CD4-positive, alpha-beta T cell (primary cell): ENCODE data around the gene MEI1. TPM values are rescaled to one million over a fixed set of nuclear protein-coding genes. Genes with fewer than 3 reads are reported as not detected.

Experiments
- ATAC-seq: fragments of 200-7000 bp; cut with Tn5 transposase; one replicate; pipeline ENCODE4 v1.10.0; 2022; ENCODE audit warnings: mild to moderate bottlenecking; ENCODE audit not compliant: poor library complexity
- CTCF ChIA-PET: fragments of 350-600 bp; sonication (Branson Sonifier 250); formaldehyde crosslinking; loops from one replicate; lab custom pipeline; 2021; ENCODE audit warnings: antibody characterized with exemption, inconsistent platforms; lab: Charles Lee
- POLR2A ChIA-PET: fragments of 350-600 bp; sonication (Branson Sonifier 250); formaldehyde crosslinking; loops from one replicate; lab custom pipeline; 2021; ENCODE audit warnings: antibody characterized with exemption, inconsistent platforms; lab: Charles Lee
- DNase-seq, 14 experiments: peaks; one replicate each; pipeline ENCODE4 v3.0.0-alpha.2; 2013 to 2020; ENCODE audit warnings: mixed read lengths in 2 of 14
- H3K27ac ChIP-seq, 2 donors: one replicate each; pipeline versions ENCODE4 v1.5.1 to v1.7.0; 2013; ENCODE audit warnings: low read length in 2 of 2, low read depth in 1 of 2, mild to moderate bottlenecking in 1 of 2
- H3K27me3 ChIP-seq, 2 experiments: 1 replicate in 1 of 2; 2 replicates in 1 of 2; pipeline versions ENCODE4 v1.6.1 to v1.7.0; 2013; ENCODE audit warnings: low read length in 2 of 2, control low read depth in 1 of 2, mild to moderate bottlenecking in 1 of 2, moderate library complexity in 1 of 2; ENCODE audit not compliant: insufficient read depth in 2 of 2, control insufficient read depth in 1 of 2
- H3K36me3 ChIP-seq: one replicate; pipeline ENCODE4 v1.6.1; 2013; ENCODE audit warnings: low read length, control low read depth; ENCODE audit not compliant: insufficient read depth
- H3K4me1 ChIP-seq: one replicate; pipeline ENCODE4 v1.6.1; 2013; ENCODE audit warnings: low read length, control low read depth; ENCODE audit not compliant: insufficient read depth
- H3K4me3 ChIP-seq: one replicate; pipeline ENCODE4 v1.5.1; 2013; ENCODE audit warnings: mild to moderate bottlenecking, low read length, moderate library complexity
- H3K9me3 ChIP-seq, 2 experiments: 1 replicate in 1 of 2; 2 replicates in 1 of 2; pipeline versions ENCODE4 v1.6.1 to v1.7.0; 2013; ENCODE audit warnings: low read length in 2 of 2, mild to moderate bottlenecking in 2 of 2, control low read depth in 1 of 2, moderate library complexity in 1 of 2; ENCODE audit not compliant: control insufficient read depth in 1 of 2, insufficient read depth in 1 of 2
- H3K27ac Mint-ChIP-seq: one replicate; pipeline ENCODE4 v1.8.0; 2020; ENCODE audit warnings: mixed read lengths
- H3K27me3 Mint-ChIP-seq: one replicate; pipeline ENCODE4 v1.8.0; 2021; ENCODE audit warnings: mixed read lengths
- H3K36me3 Mint-ChIP-seq: one replicate; pipeline ENCODE4 v1.8.0; 2021; ENCODE audit warnings: low read depth, mixed read lengths
- H3K4me1 Mint-ChIP-seq: one replicate; pipeline ENCODE4 v1.8.0; 2021; ENCODE audit warnings: low read depth, mixed read lengths
- H3K4me3 Mint-ChIP-seq: one replicate; pipeline ENCODE4 v1.8.0; 2020; ENCODE audit warnings: mild to moderate bottlenecking, mixed read lengths
- H3K9me3 Mint-ChIP-seq: one replicate; pipeline ENCODE4 v1.8.0; 2020; ENCODE audit warnings: mixed read lengths
- CTCF ChIP-seq: fragments of 200-600 bp; IDR thresholded peaks from one replicate; pipeline ENCODE4 v1.8.0; 2022; ENCODE audit warnings: antibody characterized with exemption, mild to moderate bottlenecking
- intact Hi-C, 2 experiments: fragments of 100-400 bp; cut with DNase I in 1 of 2; cut with micrococcal nuclease in 1 of 2; formaldehyde crosslinking; loops; one replicate each; pipeline versions ENCODE4 v1.15.1 to v1.9.0; 2023 to 2025; cut with DNase I, micrococcal nuclease
- total RNA-seq, 174 experiments: library from RNA in 2 of 174; stranded (reverse) in 2 of 174; gene quantifications; one replicate each; pipeline ENCODE4 v1.2.3 and lab custom pipeline; 2021 to 2026

The MEI1 gene
- total RNA-seq, 2 experiments from 2014 or later: 64.4 to 81.0 TPM

GRCh38 chr22:41780746-41781505 lies 81.6 kb downstream of the MEI1 start:
- intact Hi-C loops: loop anchor here (1.0 to 5.0 kb wide), 4 partner anchors 19 to 92 kb away; partner anchors contain the start of genes CCDC134 (in 2 of the 2), SREBF2 (in 2 of the 2) and SNU13 (in 1 of the 2)
- no peak for TF ChIP-seq CTCF
- H3K36me3 Mint-ChIP-seq: peaks cover 8% of the 10 kb centered on the region
- no peaks in the 10 kb centered on the region for H3K27me3 Mint-ChIP-seq
- CTCF ChIA-PET: interaction anchor here (0.6 to 4.3 kb wide), 9 partner anchors 19 to 310 kb away, joined by 3 to 24 read pairs (median 4); partner anchors contain the start of genes CCDC134, NDUFA6 and SREBF2
- POLR2A ChIA-PET: interaction anchor here (0.6 to 13.9 kb wide), 31 partner anchors 8 to 924 kb away, joined by 3 to 472 read pairs (median 7); partner anchors contain the start of genes CCDC134, CENPM, MEI1 and PMM1
- peak overlapping the region; percentile 69 for H3K4me3 ChIP-seq
- no peaks in the 10 kb centered on the region for H3K9me3 ChIP-seq
- peak overlapping the region; percentile 86 for H3K4me3 Mint-ChIP-seq
- no peaks in the 10 kb centered on the region for H3K27me3 ChIP-seq
- DNase-seq (peak; percentile 78 to 98 (median 88)), ATAC-seq (peak; percentile 91)
- H3K27ac Mint-ChIP-seq: peak overlapping the region; percentile 96
- H3K4me1 Mint-ChIP-seq: peaks cover 54% of the 10 kb centered on the region
- H3K27ac ChIP-seq: peak overlapping the region; percentile 77 to 94
- no peaks in the 10 kb centered on the region for H3K9me3 Mint-ChIP-seq
- H3K4me1 ChIP-seq: peaks cover 57% of the 10 kb centered on the region
- H3K36me3 ChIP-seq: peaks cover 12% of the 10 kb centered on the region

DNA sequence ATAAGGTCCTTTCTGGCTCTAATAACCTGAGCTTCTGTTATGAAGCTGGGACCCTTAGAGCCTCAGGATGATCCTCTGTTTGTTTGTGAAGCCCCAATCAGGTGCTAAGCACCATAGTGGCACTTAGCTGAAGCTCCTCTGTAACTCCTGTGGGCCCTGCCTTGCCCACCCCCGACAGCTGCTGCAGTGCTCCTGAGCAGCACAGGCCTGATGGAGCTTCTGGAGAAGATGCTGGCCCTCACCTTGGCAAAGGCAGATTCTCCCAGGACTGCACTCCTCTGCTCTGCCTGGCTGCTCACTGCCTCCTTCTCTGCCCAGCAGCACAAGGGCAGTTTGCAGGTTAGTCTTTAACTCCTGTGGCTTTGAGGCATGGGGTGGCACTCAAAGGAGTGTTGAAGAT lies 82.2 kb downstream of the MEI1 start:
- peak in 7 of 14 experiments; percentile 3 to 25 (median 7) for DNase-seq
- Mint-ChIP-seq H3K27ac (peak overlapping the region; percentile 96), H3K27me3 (no peaks in the 10 kb centered on the region), H3K36me3 (peaks cover 9% of the 10 kb centered on the region), H3K4me1 (peaks cover 55% of the 10 kb centered on the region), H3K9me3 (no peaks in the 10 kb centered on the region), H3K4me3 (peak overlapping the region; percentile 86)
- Histone ChIP-seq H3K27me3 (no peaks in the 10 kb centered on the region), H3K36me3 (peaks cover 17% of the 10 kb centered on the region), H3K9me3 (no peaks in the 10 kb centered on the region), H3K4me1 (peaks cover 62% of the 10 kb centered on the region), H3K4me3 (peak overlapping the region; percentile 69), H3K27ac (peak overlapping the region; percentile 77 to 94)
- no peak for TF ChIP-seq CTCF
- POLR2A ChIA-PET: interaction anchor here (0.6 to 13.9 kb wide), 27 partner anchors 8 to 925 kb away, joined by 3 to 472 read pairs (median 8); partner anchors contain the start of genes CCDC134, CENPM, MEI1 and PMM1
- intact Hi-C loops: loop anchor here (1.0 to 5.0 kb wide), 4 partner anchors 19 to 93 kb away; partner anchors contain the start of genes CCDC134 (in 2 of the 2), SREBF2 (in 2 of the 2) and SNU13 (in 1 of the 2)
- ATAC-seq: peak; percentile 43
- CTCF ChIA-PET: interaction anchor here (0.6 to 4.3 kb wide), 9 partner anchors 19 to 309 kb away, joined by 3 to 24 read pairs (median 4); partner anchors contain the start of genes CCDC134, NDUFA6 and SREBF2

GRCh38 chr22:41782316-41782715 lies 83.0 kb downstream of the MEI1 start:
- ChIA-PET CTCF (interaction anchor here (0.8 to 4.3 kb wide), 5 partner anchors 18 to 85 kb away, joined by 3 to 24 read pairs (median 5); partner anchors contain the start of gene CCDC134), POLR2A (interaction anchor here (1.0 to 13.9 kb wide), 13 partner anchors 10 to 832 kb away, joined by 3 to 472 read pairs (median 8); partner anchors contain the start of genes CCDC134, MEI1, PMM1 and POLDIP3)
- no peak for TF ChIP-seq CTCF
- Histone ChIP-seq H3K9me3 (no peaks in the 10 kb centered on the region), H3K36me3 (peaks cover 25% of the 10 kb centered on the region), H3K4me3 (peak overlapping the region; percentile 69), H3K4me1 (peaks cover 68% of the 10 kb centered on the region), H3K27me3 (no peaks in the 10 kb centered on the region), H3K27ac (peak overlapping the region; percentile 77 to 94)
- no peak for ATAC-seq
- DNase-seq: peak in 7 of 14 experiments; percentile 8 to 66 (median 42)
- H3K9me3 Mint-ChIP-seq: no peaks in the 10 kb centered on the region
- H3K36me3 Mint-ChIP-seq: peaks cover 17% of the 10 kb centered on the region
- intact Hi-C loops: loop anchor here in 1 of 2 experiments (5.0 kb wide), 1 partner anchor 50 kb away; the partner anchor contains the start of gene SREBF2
- peak overlapping the region; percentile 96 for H3K27ac Mint-ChIP-seq
- H3K4me3 Mint-ChIP-seq: peak overlapping the region; percentile 86
- H3K27me3 Mint-ChIP-seq: no peaks in the 10 kb centered on the region
- H3K4me1 Mint-ChIP-seq: peaks cover 63% of the 10 kb centered on the region
